ENCODE data around the gene JSRP1. TPM values are rescaled to one million over a fixed set of nuclear protein-coding genes. Genes with fewer than 3 reads are reported as not detected.

JSRP1 gene
- polyA plus RNA-seq, 2 of the 4 experiments (the other 2 are of a cell fraction): 0.41 TPM; not detected in 1

DNA sequence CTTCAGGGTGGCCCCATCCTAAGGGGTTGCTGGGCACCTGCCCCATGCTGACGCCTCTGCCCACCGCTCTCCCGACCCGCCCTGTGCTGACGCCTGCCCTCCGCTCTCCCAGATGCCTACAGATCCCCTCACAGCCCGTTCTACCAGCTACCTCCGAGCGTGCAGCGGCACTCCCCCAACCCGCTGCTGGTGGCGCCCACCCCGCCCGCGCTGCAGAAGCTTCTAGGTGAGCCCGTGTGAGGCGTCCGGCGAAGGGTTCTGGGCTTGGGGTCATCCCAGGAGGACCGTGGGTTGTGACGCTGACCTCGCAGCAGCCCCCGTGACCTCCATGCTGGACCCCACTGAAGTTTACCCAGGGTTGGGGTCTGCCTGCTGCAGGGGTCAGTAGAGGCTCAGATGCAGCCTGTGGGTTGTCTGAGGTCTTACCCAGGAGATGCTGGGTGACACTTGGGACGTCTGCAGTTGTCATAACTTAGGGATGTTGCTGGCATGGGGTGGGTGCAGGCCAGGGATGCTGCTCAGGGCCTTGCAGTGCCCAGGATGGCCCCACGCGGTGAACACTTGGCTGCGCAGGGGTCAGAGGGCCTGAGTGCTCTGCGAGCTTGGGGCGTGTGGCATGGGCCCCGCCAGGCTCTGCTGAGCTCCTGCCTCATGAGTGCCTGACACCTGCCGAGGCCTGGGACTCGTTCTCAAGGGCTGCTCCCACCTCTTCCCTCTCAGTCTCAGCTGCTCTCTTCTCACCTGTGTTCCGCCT, 45.1 kb downstream of the JSRP1 start:
- H3K4me3 ChIP-seq: no peak overlapping the region
- FAIRE-seq: no peak
- no peak overlapping the region for H3K27ac ChIP-seq
- H3K4me2 ChIP-seq: no peak overlapping the region
- 93% methylated on average over 18 of the region's 33 CpGs for WGBS (ENCODE audit: missing lambda C conversion rate)
- no peak for ATAC-seq
- H3K9me3 ChIP-seq: no peaks in the 10 kb centered on the region
- POLR2A ChIA-PET: no interaction called here
- TF ChIP-seq SMC3 (IDR thresholded peaks at IDR 0.05): no peak
- TF ChIP-seq RNF2 (IDR thresholded peaks at IDR 0.05; ENCODE audit: borderline replicate concordance, low read depth): no peak
- no peak for TF ChIP-seq NPAS2 (CRISPR knock-in tag; IDR thresholded peaks at IDR 0.05; ENCODE audit: borderline replicate concordance)
- TF ChIP-seq, protein P1, sequence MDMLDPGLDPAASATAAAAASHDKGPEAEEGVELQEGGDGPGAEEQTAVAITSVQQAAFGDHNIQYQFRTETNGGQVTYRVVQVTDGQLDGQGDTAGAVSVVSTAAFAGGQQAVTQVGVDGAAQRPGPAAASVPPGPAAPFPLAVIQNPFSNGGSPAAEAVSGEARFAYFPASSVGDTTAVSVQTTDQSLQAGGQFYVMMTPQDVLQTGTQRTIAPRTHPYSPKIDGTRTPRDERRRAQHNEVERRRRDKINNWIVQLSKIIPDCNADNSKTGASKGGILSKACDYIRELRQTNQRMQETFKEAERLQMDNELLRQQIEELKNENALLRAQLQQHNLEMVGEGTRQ (IDR thresholded peaks at IDR 0.05): no peak
- TF ChIP-seq EHF (CRISPR knock-in tag; IDR thresholded peaks at IDR 0.05): no peak
- TF ChIP-seq HOXB13 (CRISPR knock-in tag; IDR thresholded peaks at IDR 0.05; ENCODE audit: low read depth): no peak
- TF ChIP-seq REST (IDR thresholded peaks at IDR 0.05): no peak
- TF ChIP-seq ZFP36 (IDR thresholded peaks at IDR 0.05; ENCODE audit: borderline replicate concordance, partially characterized antibody): no peak
- no peak for TF ChIP-seq NFE2L2 (conservative IDR thresholded peaks at IDR 0.05; ENCODE audit: low read length)
- TF ChIP-seq TP53 (CRISPR knock-in tag; IDR thresholded peaks at IDR 0.05): no peak
- no peak for TF ChIP-seq ZNF302 (CRISPR knock-in tag; IDR thresholded peaks at IDR 0.05)
- TF ChIP-seq ESRRA (IDR thresholded peaks at IDR 0.05; ENCODE audit: borderline replicate concordance, low read length): no peak
- no peaks in the 10 kb centered on the region for H3K4me1 ChIP-seq
- DNase-seq (ENCODE audit: low read depth in 1 of 2, low spot score in 1 of 2): no peak
- CTCF ChIA-PET: interaction anchor here (1.0 kb wide), 1 partner anchor 37 kb away, joined by 3 read pairs; no protein-coding TSS in a partner anchor

GRCh38 chr19:2210206-2210605, 46.0 kb downstream of the JSRP1 start:
- TF ChIP-seq HOXA7 (CRISPR knock-in tag; IDR thresholded peaks at IDR 0.05): no peak
- TF ChIP-seq CBX2 (IDR thresholded peaks at IDR 0.05; ENCODE audit: borderline replicate concordance, low read depth): no peak
- TF ChIP-seq KDM1A (IDR thresholded peaks at IDR 0.05; ENCODE audit: low read depth): no peak
- TF ChIP-seq BCL3 (IDR thresholded peaks at IDR 0.05): no peak
- no peak for TF ChIP-seq ESRRA (IDR thresholded peaks at IDR 0.05; ENCODE audit: borderline replicate concordance, low read length)
- no peak for TF ChIP-seq CTCF (IDR thresholded peaks at IDR 0.05)
- CTCF ChIA-PET: no interaction called here
- H3K27ac ChIP-seq: no peak overlapping the region
- POLR2A ChIA-PET: no interaction called here
- no peak overlapping the region for H3K4me2 ChIP-seq
- 100% methylated on average over 7 of the region's 21 CpGs for WGBS (ENCODE audit: missing lambda C conversion rate)
- H3K4me1 ChIP-seq: no peaks in the 10 kb centered on the region
- ATAC-seq (no peak), DNase-seq (ENCODE audit: low read depth in 1 of 2, low spot score in 1 of 2) (no peak), FAIRE-seq (no peak)
- no peaks in the 10 kb centered on the region for H3K9me3 ChIP-seq
- H3K4me3 ChIP-seq: no peak overlapping the region

Measured in A549 (cell line).